ENCODE measurements around the gene TMEM141.
"Not testable (repeated sequence)": the region's sequence is repeated elsewhere in the genome, so short reads cannot be mapped to it uniquely, and the experiment has no call there.

The TMEM141 gene

GRCh38 chr9:136748666-136749611, 42.2 kb upstream of the TMEM141 start:
- H3K4me1 ChIP-seq (ENCODE audit: control insufficient read depth, insufficient read depth, low read length) = no peaks in the 10 kb centered on the region
- no peaks in the 10 kb centered on the region for H3K27me3 ChIP-seq (ENCODE audit: control insufficient read depth, insufficient read depth, low read length)
- no peaks in the 10 kb centered on the region for H3K9me3 ChIP-seq (ENCODE audit: control insufficient read depth, low read length)
- no peak overlapping the region for H3K9ac ChIP-seq (ENCODE audit: low read length)
- no peak overlapping the region for H3K4me3 ChIP-seq (ENCODE audit: low read length)
- H3K36me3 ChIP-seq (ENCODE audit: control insufficient read depth, insufficient read depth, low read length) = no peaks in the 10 kb centered on the region

GRCh38 chr9:136750526-136750925, 40.6 kb upstream of the TMEM141 start:
- H3K9ac ChIP-seq (ENCODE audit: low read length) = no peak overlapping the region
- no peaks in the 10 kb centered on the region for H3K9me3 ChIP-seq (ENCODE audit: control insufficient read depth, low read length)
- no peaks in the 10 kb centered on the region for H3K36me3 ChIP-seq (ENCODE audit: control insufficient read depth, insufficient read depth, low read length)
- no peak overlapping the region for H3K4me3 ChIP-seq (ENCODE audit: low read length)
- no peaks in the 10 kb centered on the region for H3K4me1 ChIP-seq (ENCODE audit: control insufficient read depth, insufficient read depth, low read length)
- H3K27me3 ChIP-seq (ENCODE audit: control insufficient read depth, insufficient read depth, low read length) = no peaks in the 10 kb centered on the region

- Histone ChIP-seq H3K36me3 (ENCODE audit: control insufficient read depth, insufficient read depth, low read length) (no peaks in the 10 kb centered on the region), H3K4me3 (ENCODE audit: low read length) (no peak overlapping the region), H3K9me3 (ENCODE audit: control insufficient read depth, low read length) (no peaks in the 10 kb centered on the region), H3K27me3 (ENCODE audit: control insufficient read depth, insufficient read depth, low read length) (no peaks in the 10 kb centered on the region), H3K4me1 (ENCODE audit: control insufficient read depth, insufficient read depth, low read length) (no peaks in the 10 kb centered on the region), H3K9ac (ENCODE audit: low read length) (no peak overlapping the region)
Observed at GRCh38 chr9:136751244-136751643, 39.9 kb upstream of the TMEM141 start.

- no peaks in the 10 kb centered on the region for H3K36me3 ChIP-seq (ENCODE audit: control insufficient read depth, insufficient read depth, low read length)
- H3K4me1 ChIP-seq (ENCODE audit: control insufficient read depth, insufficient read depth, low read length) = no peaks in the 10 kb centered on the region
- no peak overlapping the region for H3K4me3 ChIP-seq (ENCODE audit: low read length)
- H3K27me3 ChIP-seq (ENCODE audit: control insufficient read depth, insufficient read depth, low read length) = no peaks in the 10 kb centered on the region
- no peaks in the 10 kb centered on the region for H3K9me3 ChIP-seq (ENCODE audit: control insufficient read depth, low read length)
- no peak overlapping the region for H3K9ac ChIP-seq (ENCODE audit: low read length)
Observed at GRCh38 chr9:136751814-136752213, 39.3 kb upstream of the TMEM141 start.

- no peaks in the 10 kb centered on the region for H3K36me3 ChIP-seq (ENCODE audit: control insufficient read depth, insufficient read depth, low read length)
Observed at GRCh38 chr9:136753371-136754058, 37.6 kb upstream of the TMEM141 start.

GRCh38 chr9:136754059-136754572, 37.0 kb upstream of the TMEM141 start:
- Histone ChIP-seq H3K9ac (ENCODE audit: low read length) (no peak overlapping the region), H3K9me3 (ENCODE audit: control insufficient read depth, low read length) (no peaks in the 10 kb centered on the region), H3K4me3 (ENCODE audit: low read length) (no peak overlapping the region), H3K36me3 (ENCODE audit: control insufficient read depth, insufficient read depth, low read length) (no peaks in the 10 kb centered on the region), H3K4me1 (ENCODE audit: control insufficient read depth, insufficient read depth, low read length) (no peaks in the 10 kb centered on the region), H3K27me3 (ENCODE audit: control insufficient read depth, insufficient read depth, low read length) (no peaks in the 10 kb centered on the region)

More at GRCh38 chr9:136753371-136754058, 37.6 kb upstream of the TMEM141 start:
- Histone ChIP-seq H3K4me1 (ENCODE audit: control insufficient read depth, insufficient read depth, low read length) (no peaks in the 10 kb centered on the region), H3K9me3 (ENCODE audit: control insufficient read depth, low read length) (no peaks in the 10 kb centered on the region), H3K4me3 (ENCODE audit: low read length) (no peak overlapping the region), H3K9ac (ENCODE audit: low read length) (no peak overlapping the region), H3K27me3 (ENCODE audit: control insufficient read depth, insufficient read depth, low read length) (no peaks in the 10 kb centered on the region)

GRCh38 chr9:136754626-136755301, 36.4 kb upstream of the TMEM141 start:
- no peak overlapping the region for H3K4me3 ChIP-seq (ENCODE audit: low read length)
- H3K36me3 ChIP-seq (ENCODE audit: control insufficient read depth, insufficient read depth, low read length) = no peaks in the 10 kb centered on the region
- no peaks in the 10 kb centered on the region for H3K27me3 ChIP-seq (ENCODE audit: control insufficient read depth, insufficient read depth, low read length)
- H3K9me3 ChIP-seq (ENCODE audit: control insufficient read depth, low read length) = no peaks in the 10 kb centered on the region
- no peak overlapping the region for H3K9ac ChIP-seq (ENCODE audit: low read length)
- no peaks in the 10 kb centered on the region for H3K4me1 ChIP-seq (ENCODE audit: control insufficient read depth, insufficient read depth, low read length)

- not testable (repeated sequence) for H3K4me1 ChIP-seq (ENCODE audit: control insufficient read depth, insufficient read depth, low read length); H3K4me3 ChIP-seq (ENCODE audit: low read length); H3K27me3 ChIP-seq (ENCODE audit: control insufficient read depth, insufficient read depth, low read length); H3K36me3 ChIP-seq (ENCODE audit: control insufficient read depth, insufficient read depth, low read length); H3K9me3 ChIP-seq (ENCODE audit: control insufficient read depth, low read length); H3K9ac ChIP-seq (ENCODE audit: low read length)
Observed at GRCh38 chr9:136755302-136756133, 35.6 kb upstream of the TMEM141 start.

GRCh38 chr9:136756134-136756438, 35.1 kb upstream of the TMEM141 start:
- Histone ChIP-seq H3K9me3 (ENCODE audit: control insufficient read depth, low read length) (no peaks in the 10 kb centered on the region), H3K36me3 (ENCODE audit: control insufficient read depth, insufficient read depth, low read length) (no peaks in the 10 kb centered on the region), H3K27me3 (ENCODE audit: control insufficient read depth, insufficient read depth, low read length) (no peaks in the 10 kb centered on the region), H3K4me1 (ENCODE audit: control insufficient read depth, insufficient read depth, low read length) (no peaks in the 10 kb centered on the region), H3K4me3 (ENCODE audit: low read length) (no peak overlapping the region), H3K9ac (ENCODE audit: low read length) (no peak overlapping the region)

- no peaks in the 10 kb centered on the region for H3K4me1 ChIP-seq (ENCODE audit: control insufficient read depth, insufficient read depth, low read length)
Observed at GRCh38 chr9:136756836-136757235, 34.3 kb upstream of the TMEM141 start.

GRCh38 chr9:136757328-136757727, 33.8 kb upstream of the TMEM141 start:
- Histone ChIP-seq H3K4me1 (ENCODE audit: control insufficient read depth, insufficient read depth, low read length) (no peaks in the 10 kb centered on the region), H3K9me3 (ENCODE audit: control insufficient read depth, low read length) (no peaks in the 10 kb centered on the region), H3K27me3 (ENCODE audit: control insufficient read depth, insufficient read depth, low read length) (no peaks in the 10 kb centered on the region), H3K4me3 (ENCODE audit: low read length) (no peak overlapping the region), H3K36me3 (ENCODE audit: control insufficient read depth, insufficient read depth, low read length) (no peaks in the 10 kb centered on the region), H3K9ac (ENCODE audit: low read length) (no peak overlapping the region)

More at GRCh38 chr9:136756836-136757235, 34.3 kb upstream of the TMEM141 start:
- H3K36me3 ChIP-seq (ENCODE audit: control insufficient read depth, insufficient read depth, low read length) = no peaks in the 10 kb centered on the region
- no peak overlapping the region for H3K4me3 ChIP-seq (ENCODE audit: low read length)
- no peak overlapping the region for H3K9ac ChIP-seq (ENCODE audit: low read length)
- H3K9me3 ChIP-seq (ENCODE audit: control insufficient read depth, low read length) = no peaks in the 10 kb centered on the region
- no peaks in the 10 kb centered on the region for H3K27me3 ChIP-seq (ENCODE audit: control insufficient read depth, insufficient read depth, low read length)

Measured in mucosa of stomach (tissue), 1 donor.